C4-2B (cell line): ENCODE measurements around the gene BUD13.
"Not testable (repeated sequence)": the region's sequence is repeated elsewhere in the genome, so short reads cannot be mapped to it uniquely, and the experiment has no call there.

ENCODE experiments used
- H3K27ac ChIP-seq: fragments of 450-650 bp; 2 replicates; pipeline ENCODE4 v1.5.1; 2017
- ZFX ChIP-seq: fragments of 450-650 bp; IDR thresholded peaks from 2 replicates; pipeline ENCODE4 v1.6.1; 2017
- TF ChIP-seq, protein P1 (sequence below): fragments of 450-650 bp; conservative IDR thresholded peaks from 2 replicates; pipeline ENCODE4 v1.5.1; 2017; ENCODE audit warnings: mild to moderate bottlenecking

Gene BUD13

DNA sequence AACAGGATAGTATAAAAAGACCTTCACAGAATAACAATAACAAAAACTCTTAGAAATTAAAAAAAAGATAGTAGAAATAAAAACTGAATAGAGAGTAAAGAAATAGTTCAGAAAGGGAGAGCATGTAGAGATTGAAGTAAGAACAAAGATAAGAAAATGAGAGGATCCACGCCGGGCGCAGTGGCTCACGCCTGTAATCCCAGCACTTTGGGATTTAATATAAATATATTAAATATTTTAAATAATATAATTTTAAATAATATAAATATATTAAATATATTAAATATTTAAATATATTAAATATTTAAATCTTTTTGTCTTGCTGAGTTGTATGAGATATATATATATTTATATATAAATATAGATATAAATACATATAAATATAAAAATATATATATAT, 39.3 kb upstream of the BUD13 start:
- TF ChIP-seq ZFX: no peak
- TF ChIP-seq, protein P1, sequence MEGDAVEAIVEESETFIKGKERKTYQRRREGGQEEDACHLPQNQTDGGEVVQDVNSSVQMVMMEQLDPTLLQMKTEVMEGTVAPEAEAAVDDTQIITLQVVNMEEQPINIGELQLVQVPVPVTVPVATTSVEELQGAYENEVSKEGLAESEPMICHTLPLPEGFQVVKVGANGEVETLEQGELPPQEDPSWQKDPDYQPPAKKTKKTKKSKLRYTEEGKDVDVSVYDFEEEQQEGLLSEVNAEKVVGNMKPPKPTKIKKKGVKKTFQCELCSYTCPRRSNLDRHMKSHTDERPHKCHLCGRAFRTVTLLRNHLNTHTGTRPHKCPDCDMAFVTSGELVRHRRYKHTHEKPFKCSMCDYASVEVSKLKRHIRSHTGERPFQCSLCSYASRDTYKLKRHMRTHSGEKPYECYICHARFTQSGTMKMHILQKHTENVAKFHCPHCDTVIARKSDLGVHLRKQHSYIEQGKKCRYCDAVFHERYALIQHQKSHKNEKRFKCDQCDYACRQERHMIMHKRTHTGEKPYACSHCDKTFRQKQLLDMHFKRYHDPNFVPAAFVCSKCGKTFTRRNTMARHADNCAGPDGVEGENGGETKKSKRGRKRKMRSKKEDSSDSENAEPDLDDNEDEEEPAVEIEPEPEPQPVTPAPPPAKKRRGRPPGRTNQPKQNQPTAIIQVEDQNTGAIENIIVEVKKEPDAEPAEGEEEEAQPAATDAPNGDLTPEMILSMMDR: no peak
- H3K27ac ChIP-seq: no peak overlapping the region

DNA sequence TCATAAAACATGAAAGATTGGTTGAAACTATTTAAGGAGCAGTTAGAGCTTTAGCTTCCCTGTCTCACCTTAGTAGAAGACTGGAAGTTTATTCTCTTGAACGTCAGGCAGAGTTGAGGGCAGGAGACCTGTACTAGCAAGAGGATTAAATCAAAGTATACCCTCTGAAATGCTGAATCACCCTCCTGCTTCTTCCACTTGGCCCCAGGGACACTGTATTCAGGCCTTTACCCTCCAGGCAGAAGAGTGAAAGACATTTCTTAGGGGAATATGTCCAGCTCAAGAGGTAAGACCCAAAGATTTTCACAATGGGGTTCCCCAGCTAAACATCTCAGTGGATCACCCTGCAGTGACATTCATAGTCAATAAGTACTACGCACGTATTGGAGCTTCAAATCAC, 38.4 kb upstream of the BUD13 start:
- H3K27ac ChIP-seq: no peak overlapping the region
- TF ChIP-seq, protein P1: no peak
- no peak for TF ChIP-seq ZFX

DNA sequence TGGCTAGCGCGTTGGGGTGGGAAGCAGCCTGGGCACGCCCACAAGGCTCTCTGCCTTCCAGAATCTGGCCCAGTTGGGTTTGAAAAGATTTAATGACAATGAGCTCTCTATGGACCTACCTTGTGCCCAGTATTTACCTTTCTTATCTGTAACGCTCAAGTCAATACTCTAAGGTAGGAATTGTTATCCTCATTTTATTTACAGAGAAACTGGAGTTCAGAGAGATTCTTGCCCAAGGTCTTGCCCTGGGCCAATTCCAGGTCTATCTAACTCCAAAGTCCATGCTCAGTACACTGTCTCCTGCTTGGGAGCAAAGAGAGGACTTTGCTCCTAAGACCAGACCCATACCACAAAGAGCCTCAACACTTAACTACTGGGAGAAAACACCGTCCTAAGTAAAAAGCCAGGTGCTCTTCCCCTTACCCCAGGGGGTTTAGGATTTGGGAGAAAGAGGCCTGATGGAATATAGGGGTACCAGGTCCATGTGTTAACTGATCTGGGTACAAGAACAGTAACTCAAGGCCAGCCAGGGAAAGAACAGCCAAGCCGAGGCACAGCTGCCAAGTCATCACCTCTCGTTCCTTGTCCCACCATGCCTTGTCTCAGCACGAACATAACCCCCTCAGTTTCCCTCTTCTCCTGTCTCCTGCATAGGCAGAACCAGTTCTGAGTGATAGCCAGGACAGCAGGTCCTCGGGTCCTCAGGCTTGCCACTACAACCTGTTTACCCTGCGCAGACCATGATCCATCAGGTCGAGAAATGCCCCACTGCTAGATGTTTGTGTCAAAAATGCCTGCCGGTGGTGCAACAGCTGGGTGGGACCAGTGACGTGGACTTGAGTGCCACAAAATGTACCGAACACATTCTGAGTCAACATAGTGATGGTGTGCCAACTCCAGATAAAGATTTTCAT, 35.7 kb upstream of the BUD13 start:
- peak overlapping the region; percentile 82 for H3K27ac ChIP-seq
- no peak for TF ChIP-seq ZFX
- TF ChIP-seq, protein P1: no peak

DNA sequence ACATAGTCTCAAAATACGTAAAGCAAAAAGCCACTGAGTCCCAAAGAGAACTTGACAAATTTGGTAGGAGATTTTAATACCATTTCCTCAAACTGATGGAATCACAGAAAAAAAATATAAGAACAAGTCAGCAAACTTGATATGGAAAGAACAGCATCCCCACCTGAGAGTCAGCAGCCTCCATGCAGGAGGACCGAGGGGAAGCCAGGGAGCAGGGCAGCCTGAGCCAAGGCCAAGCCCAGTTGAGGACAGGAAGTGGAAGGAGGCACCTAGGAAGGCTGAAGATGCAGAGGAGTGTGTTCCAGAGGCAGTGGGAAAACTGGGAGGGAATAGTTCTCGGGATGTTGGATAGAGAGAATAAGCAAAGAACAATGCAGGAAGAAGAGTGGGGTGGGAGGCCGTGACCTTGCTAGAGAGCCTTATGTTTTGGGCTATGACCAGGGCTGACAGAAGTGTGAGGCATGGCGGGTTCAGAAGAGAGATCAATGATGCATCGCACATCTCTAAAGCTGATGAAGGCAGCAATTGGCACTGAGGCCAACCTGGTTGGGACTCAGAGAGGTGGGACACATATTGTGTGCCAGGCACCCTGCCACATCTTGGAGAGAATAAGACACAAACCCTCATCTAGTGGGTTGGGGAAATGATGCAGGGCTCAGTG, 34.9 kb upstream of the BUD13 start:
- TF ChIP-seq ZFX: no peak
- TF ChIP-seq, protein P1: no peak
- peak overlapping the region; percentile 82 for H3K27ac ChIP-seq

DNA sequence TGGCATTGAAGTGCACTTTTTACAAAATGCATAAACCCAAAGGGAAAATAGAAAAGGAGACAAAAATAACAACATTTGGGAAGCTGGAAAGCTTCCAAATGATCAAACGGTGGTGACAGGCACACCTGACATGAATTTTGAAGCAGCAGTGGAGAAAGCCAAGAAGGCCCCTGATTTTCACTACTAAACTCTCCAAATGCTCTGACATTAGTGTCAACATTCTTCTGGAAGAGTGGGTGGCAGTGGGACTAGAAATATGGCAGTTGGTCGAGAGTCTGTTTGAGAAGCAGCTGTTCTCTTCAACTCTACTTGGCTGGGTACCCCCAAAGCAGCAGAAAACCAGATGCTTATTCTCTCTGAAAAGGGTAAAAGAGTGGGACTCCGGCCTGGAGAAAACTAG, 31.2 kb upstream of the BUD13 start:
- H3K27ac ChIP-seq: no peak overlapping the region
- TF ChIP-seq, protein P1: no peak
- TF ChIP-seq ZFX: no peak

DNA sequence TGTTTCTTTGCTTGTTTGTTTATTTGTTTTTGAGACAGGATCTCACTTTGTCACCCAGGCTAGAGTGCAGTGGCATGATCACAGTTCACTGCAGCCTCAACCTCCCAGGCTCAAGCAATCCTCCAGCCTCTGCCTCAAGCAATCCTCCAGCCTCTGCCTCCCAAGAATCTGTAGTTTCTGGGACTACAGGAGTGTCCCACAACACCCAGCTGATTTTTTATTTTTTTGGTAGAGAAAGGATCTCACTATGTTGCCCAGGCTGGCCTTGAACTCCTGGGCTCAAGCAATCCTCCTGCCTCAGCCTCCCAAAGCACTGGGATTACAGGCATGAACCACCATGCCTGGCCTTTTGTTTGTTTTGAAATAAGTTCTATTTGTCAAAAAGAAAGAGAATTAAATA, 28.9 kb upstream of the BUD13 start:
- not testable (repeated sequence) for H3K27ac ChIP-seq

DNA sequence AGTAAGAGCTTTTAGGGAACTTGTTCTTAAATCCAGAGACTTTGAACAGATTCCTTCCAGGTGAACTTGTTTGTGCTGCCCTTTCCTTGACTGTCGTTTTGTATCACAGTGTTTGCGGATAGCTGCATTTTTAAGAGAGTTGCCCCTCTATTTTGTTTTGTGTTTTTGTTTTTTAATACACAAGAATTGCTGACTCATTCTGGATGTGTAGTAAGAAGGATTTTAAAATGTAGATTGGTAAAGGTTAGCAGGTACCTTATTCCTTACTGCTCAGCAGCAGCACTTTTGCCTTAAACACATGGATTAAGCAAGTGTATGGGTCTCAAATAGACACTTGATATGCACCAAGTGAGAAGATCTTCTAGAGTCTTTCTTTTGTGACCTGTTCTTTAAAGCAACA, 27.8 kb upstream of the BUD13 start:
- no peak for TF ChIP-seq ZFX
- TF ChIP-seq, protein P1: no peak
- H3K27ac ChIP-seq: no peak overlapping the region
